Caco-2 (cell line): ENCODE measurements around the gene TSPAN14. TPM values are rescaled to one million over a fixed set of nuclear protein-coding genes. Genes with fewer than 3 reads are reported as not detected.

Source experiments
- BruUV-seq: library from RNA; stranded (reverse); fragments of 400-500 nt; replicated peaks from 2 replicates; lab custom pipeline; 2021; lab: Mats Ljungman, UMichigan
- CTCF ChIA-PET: fragments of 300-600 bp; sonication (Branson Sonifier 250); formaldehyde crosslinking; loops from one replicate; lab custom pipeline; 2022; ENCODE audit warnings: antibody characterized with exemption; lab: Charles Lee
- POLR2A ChIA-PET: fragments of 300-600 bp; sonication (Branson Sonifier 250); formaldehyde crosslinking; loops from one replicate; lab custom pipeline; 2022; ENCODE audit warnings: antibody characterized with exemption; lab: Charles Lee
- DNase-seq, 2 experiments: peaks; one replicate each; pipeline versions ENCODE4 v3.0.0 to v3.0.0-alpha.2; 2020 to 2022
- H3K27me3 ChIP-seq: replicated peaks from 2 replicates; pipeline ENCODE4 v1.6.0; 2011; ENCODE audit warnings: low read length; ENCODE audit not compliant: control insufficient read depth, insufficient read depth
- H3K36me3 ChIP-seq: 2 replicates; pipeline ENCODE4 v1.5.1; 2011; ENCODE audit warnings: low read length; ENCODE audit not compliant: control insufficient read depth, insufficient read depth
- H3K4me1 ChIP-seq: fragments of 250-450 bp; sonication (Bioruptor Pico); 2 replicates; pipeline ENCODE4 v1.5.1; 2020; ENCODE audit warnings: mild to moderate bottlenecking
- H3K4me3 ChIP-seq: 2 replicates; pipeline ENCODE4 v1.5.1; 2011; ENCODE audit warnings: low read depth, mild to moderate bottlenecking, control low read depth, low read length
- H3K9me3 ChIP-seq: fragments of 250-450 bp; sonication (Bioruptor Pico); 2 replicates; pipeline ENCODE4 v1.5.1; 2020; ENCODE audit warnings: mild to moderate bottlenecking, moderate library complexity
- H3K27ac Mint-ChIP-seq: one replicate; pipeline ENCODE4 v1.8.0; 2022; ENCODE audit warnings: mixed read lengths; ENCODE audit not compliant: unreplicated experiment
- H3K27me3 Mint-ChIP-seq: one replicate; pipeline ENCODE4 v1.8.0; 2022; ENCODE audit warnings: mixed read lengths; ENCODE audit not compliant: insufficient read depth, unreplicated experiment
- H3K36me3 Mint-ChIP-seq: one replicate; pipeline ENCODE4 v1.8.0; 2022; ENCODE audit warnings: mild to moderate bottlenecking, mixed read lengths; ENCODE audit not compliant: insufficient read depth, unreplicated experiment
- H3K4me1 Mint-ChIP-seq: one replicate; pipeline ENCODE4 v1.8.0; 2022; ENCODE audit warnings: low read depth, mixed read lengths; ENCODE audit not compliant: unreplicated experiment
- H3K4me3 Mint-ChIP-seq: one replicate; pipeline ENCODE4 v1.8.0; 2022; ENCODE audit warnings: mild to moderate bottlenecking, moderate library complexity, mixed read lengths; ENCODE audit not compliant: unreplicated experiment
- H3K9me3 Mint-ChIP-seq: one replicate; pipeline ENCODE4 v1.8.0; 2022; ENCODE audit warnings: mixed read lengths; ENCODE audit not compliant: unreplicated experiment
- CTCF ChIP-seq, 2 experiments: fragments of 200-600 bp in 1 of 2; IDR thresholded peaks; 1 replicate in 1 of 2; 2 replicates in 1 of 2; pipeline versions ENCODE4 v1.5.1 to v1.8.0; 2011 to 2022; ENCODE audit warnings: antibody characterized with exemption in 1 of 2, control low read depth in 1 of 2, inconsistent platforms in 1 of 2, low read depth in 1 of 2, low read length in 1 of 2, mild to moderate bottlenecking in 1 of 2, moderate library complexity in 1 of 2; ENCODE audit not compliant: insufficient read depth in 1 of 2, severe bottlenecking in 1 of 2, unreplicated experiment in 1 of 2
- intact Hi-C: fragments of 100-400 bp; cut with micrococcal nuclease; formaldehyde crosslinking; loops from one replicate; pipeline ENCODE4 v1.10.0; 2022; ENCODE audit not compliant: unreplicated experiment
- total RNA-seq: library from RNA; stranded (reverse); gene quantifications from 2 replicates; pipeline ENCODE4 v1.2.3, GENCODE V29; 2022

Gene TSPAN14
- total RNA-seq, 1 experiment from 2014 or later = 140 TPM

- Histone ChIP-seq H3K4me1 (peaks cover 49% of the 10 kb centered on the region), H3K9me3 (no peaks in the 10 kb centered on the region), H3K27me3 (no peaks in the 10 kb centered on the region), H3K36me3 (peaks cover 4% of the 10 kb centered on the region; the same call in 1 of the 2 replicates), H3K4me3 (no peak overlapping the region)
- Mint-ChIP-seq H3K4me3 (no peak overlapping the region), H3K27ac (no peak overlapping the region), H3K9me3 (no peaks in the 10 kb centered on the region), H3K4me1 (peaks cover 46% of the 10 kb centered on the region), H3K36me3 (peaks cover 76% of the 10 kb centered on the region), H3K27me3 (no peaks in the 10 kb centered on the region)
- no TSS peak for BruUV-seq
- no peak for DNase-seq
- no peak for TF ChIP-seq CTCF (IDR thresholded peaks at IDR 0.05; ENCODE audit: insufficient read depth in 1 of 2, low read depth in 1 of 2, low read length in 1 of 2, severe bottlenecking in 1 of 2, unreplicated experiment in 1 of 2)
- intact Hi-C loops = no loop called here
- ChIA-PET POLR2A (no interaction called here), CTCF (interaction anchor here (0.6 kb wide), 1 partner anchor 228 kb away, joined by 3 read pairs; no protein-coding TSS in a partner anchor)
Measured at GRCh38 chr10:80487421-80487785, 33.3 kb downstream of the TSPAN14 start.

- DNase-seq = no peak
- no peak for TF ChIP-seq CTCF (IDR thresholded peaks at IDR 0.05; ENCODE audit: insufficient read depth in 1 of 2, low read depth in 1 of 2, low read length in 1 of 2, severe bottlenecking in 1 of 2, unreplicated experiment in 1 of 2)
- peaks cover 4% of the 10 kb centered on the region; the same call in 1 of the 2 replicates for H3K36me3 ChIP-seq
- ChIA-PET POLR2A (no interaction called here), CTCF (interaction anchor here (1.0 kb wide), 1 partner anchor 17 kb away, joined by 3 read pairs; no protein-coding TSS in a partner anchor)
- Mint-ChIP-seq H3K9me3 (no peaks in the 10 kb centered on the region), H3K4me3 (no peak overlapping the region), H3K27ac (no peak overlapping the region), H3K4me1 (peaks cover 48% of the 10 kb centered on the region), H3K36me3 (peaks cover 78% of the 10 kb centered on the region), H3K27me3 (no peaks in the 10 kb centered on the region)
- no peaks in the 10 kb centered on the region for H3K9me3 ChIP-seq
- no TSS peak for BruUV-seq
- intact Hi-C loops = no loop called here
- H3K4me3 ChIP-seq = no peak overlapping the region
- peaks cover 55% of the 10 kb centered on the region for H3K4me1 ChIP-seq
- H3K27me3 ChIP-seq = no peaks in the 10 kb centered on the region
Measured at GRCh38 chr10:80487791-80488538, 33.9 kb downstream of the TSPAN14 start.

DNA sequence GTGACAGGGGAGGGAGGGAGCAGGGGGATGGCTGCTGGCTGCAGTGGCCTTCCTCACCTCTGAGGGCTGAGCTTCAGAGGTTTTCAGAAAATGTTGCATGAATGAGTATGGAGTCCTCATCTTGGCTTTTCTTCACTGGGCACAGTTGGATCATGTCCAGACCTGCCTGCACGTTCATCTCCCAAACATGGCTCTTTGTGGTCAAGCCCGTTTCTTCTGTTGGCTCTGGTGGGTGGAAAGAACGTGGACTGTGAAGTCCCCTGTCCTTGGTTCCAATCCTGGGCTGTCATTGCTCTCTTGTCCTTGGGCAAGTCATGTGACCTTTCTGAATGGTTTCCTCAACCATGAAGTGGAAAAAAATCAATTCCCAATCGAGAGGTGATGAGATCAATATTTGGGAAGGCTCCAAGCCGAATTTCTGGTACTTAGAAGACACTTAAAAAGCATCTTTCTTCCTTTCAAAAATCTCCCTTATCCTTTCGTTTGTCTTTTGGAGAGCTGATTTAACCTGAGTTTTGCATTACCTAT lies 34.5 kb downstream of the TSPAN14 start:
- Mint-ChIP-seq H3K27me3 (no peaks in the 10 kb centered on the region), H3K4me1 (peaks cover 54% of the 10 kb centered on the region), H3K9me3 (no peaks in the 10 kb centered on the region), H3K27ac (no peak overlapping the region), H3K4me3 (no peak overlapping the region), H3K36me3 (peaks cover 78% of the 10 kb centered on the region)
- Histone ChIP-seq H3K9me3 (no peaks in the 10 kb centered on the region), H3K4me1 (peaks cover 56% of the 10 kb centered on the region), H3K36me3 (peaks cover 4% of the 10 kb centered on the region; the same call in 1 of the 2 replicates), H3K27me3 (no peaks in the 10 kb centered on the region), H3K4me3 (no peak overlapping the region)
- ChIA-PET CTCF (interaction anchor here (1.0 kb wide), 1 partner anchor 17 kb away, joined by 3 read pairs; no protein-coding TSS in a partner anchor), POLR2A (no interaction called here)
- no TSS peak for BruUV-seq
- intact Hi-C loops = no loop called here
- no peak for TF ChIP-seq CTCF (IDR thresholded peaks at IDR 0.05; ENCODE audit: insufficient read depth in 1 of 2, low read depth in 1 of 2, low read length in 1 of 2, severe bottlenecking in 1 of 2, unreplicated experiment in 1 of 2)
- no peak for DNase-seq
